Measurements from ENCODE around the gene ANKDD1A.
A peak's percentile ranks its signal among the peaks of the same experiment; 100 is the strongest.

Gene ANKDD1A

DNA sequence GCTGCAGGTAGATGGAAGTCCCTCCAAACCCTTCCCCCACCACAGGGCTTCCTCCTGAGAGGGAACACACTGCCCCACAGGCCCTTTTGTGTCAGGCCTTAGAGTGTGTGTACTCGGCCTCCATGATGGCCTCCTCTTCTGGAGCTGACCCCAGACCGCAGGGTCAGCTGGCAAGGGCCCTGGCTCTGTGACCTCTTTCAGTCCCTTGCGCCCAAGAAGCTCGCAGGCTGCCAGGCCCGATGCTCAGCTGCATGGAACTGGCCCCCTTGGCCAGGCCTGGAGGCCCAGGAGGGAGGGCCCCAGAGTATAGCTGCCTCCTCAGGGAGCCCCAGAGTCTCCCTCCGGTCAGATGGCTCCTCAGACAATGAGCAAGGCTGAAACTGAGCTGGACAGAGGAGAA lies 23.4 kb upstream of the ANKDD1A start:
- no peak overlapping the region for H3K4me3 ChIP-seq (ENCODE audit: low read length)
- no peak for TF ChIP-seq ZNF274 (IDR thresholded peaks at IDR 0.05; ENCODE audit: low read depth, low read length)

DNA sequence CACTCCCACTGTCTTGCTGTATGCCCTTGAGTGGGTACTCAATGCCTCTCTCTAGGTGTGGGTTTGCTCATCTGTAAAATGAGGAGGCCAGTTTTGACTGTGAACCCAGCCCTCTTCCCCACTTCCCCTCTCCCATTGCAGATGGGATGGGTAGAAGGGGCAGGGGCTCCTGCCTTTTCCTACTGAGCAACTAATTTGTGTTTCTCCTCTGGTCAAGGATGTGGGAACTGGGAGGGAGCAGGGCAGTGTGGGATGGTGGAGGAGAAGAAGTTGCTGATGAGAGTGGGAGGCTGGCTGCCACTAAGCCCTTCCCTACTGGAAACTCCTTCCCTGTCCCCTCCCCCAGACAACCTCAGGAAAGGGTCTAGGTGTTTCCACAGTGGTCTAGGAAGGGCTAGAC lies 20.1 kb upstream of the ANKDD1A start:
- no peak for TF ChIP-seq ZNF274 (IDR thresholded peaks at IDR 0.05; ENCODE audit: low read depth, low read length)
- H3K4me3 ChIP-seq (ENCODE audit: low read length): peak overlapping the region; percentile 18; the same call in 1 of the 2 replicates

DNA sequence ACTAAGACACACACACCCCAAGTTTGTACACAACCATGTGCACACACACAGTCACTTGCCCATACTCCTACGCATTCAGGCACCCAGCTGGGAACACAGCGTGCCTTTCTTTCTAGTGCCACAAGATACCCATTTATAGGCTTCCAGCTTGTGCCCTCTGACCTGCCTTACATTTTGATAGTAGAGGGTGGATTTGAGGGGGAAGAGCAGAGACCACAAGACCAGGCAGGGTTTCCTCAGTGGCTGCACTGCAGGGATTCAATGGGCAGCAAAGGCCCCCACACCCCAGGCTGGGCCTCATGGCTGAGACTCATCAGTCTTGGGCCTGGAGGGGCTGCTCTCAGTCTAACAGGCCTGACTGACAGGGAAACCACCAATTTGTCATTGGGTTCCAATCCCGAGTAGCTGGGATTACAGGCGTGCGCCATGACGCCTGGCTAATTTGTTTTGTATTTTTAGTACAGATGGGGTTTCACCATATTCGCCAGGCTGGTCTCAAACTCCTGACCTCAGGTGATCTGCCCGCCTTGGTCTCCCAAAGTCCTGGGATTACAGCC lies 18.8 kb upstream of the ANKDD1A start:
- no peak for TF ChIP-seq ZNF274 (IDR thresholded peaks at IDR 0.05; ENCODE audit: low read depth, low read length)
- H3K4me3 ChIP-seq (ENCODE audit: low read length): peak overlapping the region; percentile 27; the same call in 1 of the 2 replicates

DNA sequence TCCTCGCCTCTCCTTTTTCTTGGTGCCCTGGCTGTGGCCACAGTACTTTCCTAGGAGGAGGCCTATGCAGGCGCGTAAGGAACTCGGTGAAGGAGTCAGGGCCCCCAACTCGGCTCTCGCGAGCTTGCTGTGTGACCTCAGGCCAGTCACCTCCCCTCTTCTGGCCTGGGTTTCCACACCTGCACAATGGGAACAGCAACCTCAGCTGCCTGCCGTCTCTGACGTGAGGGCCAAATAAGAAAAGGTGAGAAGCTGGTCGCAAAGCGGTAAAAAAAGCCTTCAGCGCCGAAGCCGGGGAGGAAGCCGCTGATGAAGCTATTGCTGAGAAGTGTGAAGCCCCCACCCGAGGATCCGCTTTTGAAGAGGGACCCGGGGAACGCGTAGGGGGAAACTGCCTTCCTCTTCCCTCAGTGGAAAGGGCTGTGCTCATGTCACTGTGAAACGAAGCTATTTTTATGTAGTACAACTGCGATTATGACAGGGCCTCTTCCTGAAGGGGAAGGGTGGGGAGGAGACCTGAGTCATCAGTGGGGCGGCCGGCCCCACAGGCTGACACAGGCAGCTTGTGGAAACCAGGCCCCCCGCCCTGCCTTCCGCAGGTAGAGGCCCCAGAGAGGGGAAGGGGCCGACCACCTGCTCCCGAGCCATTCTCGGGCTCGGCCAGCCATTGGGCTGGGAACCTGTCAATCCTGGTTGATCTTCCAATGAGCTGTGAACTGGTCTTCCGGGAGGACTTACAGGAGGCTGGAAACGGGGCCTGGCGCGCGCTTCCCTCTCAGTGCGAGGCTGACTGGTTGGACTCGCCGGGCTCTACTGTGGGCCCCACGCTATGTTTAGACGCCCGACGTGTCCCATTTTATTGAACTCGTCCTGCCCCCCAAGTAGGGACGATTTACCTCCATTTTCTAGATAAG lies 18.0 kb upstream of the ANKDD1A start:
- peak overlapping the region; percentile 64; the same call in 1 of the 2 replicates for H3K4me3 ChIP-seq (ENCODE audit: low read length)
- TF ChIP-seq ZNF274 (IDR thresholded peaks at IDR 0.05; ENCODE audit: low read depth, low read length): no peak

DNA sequence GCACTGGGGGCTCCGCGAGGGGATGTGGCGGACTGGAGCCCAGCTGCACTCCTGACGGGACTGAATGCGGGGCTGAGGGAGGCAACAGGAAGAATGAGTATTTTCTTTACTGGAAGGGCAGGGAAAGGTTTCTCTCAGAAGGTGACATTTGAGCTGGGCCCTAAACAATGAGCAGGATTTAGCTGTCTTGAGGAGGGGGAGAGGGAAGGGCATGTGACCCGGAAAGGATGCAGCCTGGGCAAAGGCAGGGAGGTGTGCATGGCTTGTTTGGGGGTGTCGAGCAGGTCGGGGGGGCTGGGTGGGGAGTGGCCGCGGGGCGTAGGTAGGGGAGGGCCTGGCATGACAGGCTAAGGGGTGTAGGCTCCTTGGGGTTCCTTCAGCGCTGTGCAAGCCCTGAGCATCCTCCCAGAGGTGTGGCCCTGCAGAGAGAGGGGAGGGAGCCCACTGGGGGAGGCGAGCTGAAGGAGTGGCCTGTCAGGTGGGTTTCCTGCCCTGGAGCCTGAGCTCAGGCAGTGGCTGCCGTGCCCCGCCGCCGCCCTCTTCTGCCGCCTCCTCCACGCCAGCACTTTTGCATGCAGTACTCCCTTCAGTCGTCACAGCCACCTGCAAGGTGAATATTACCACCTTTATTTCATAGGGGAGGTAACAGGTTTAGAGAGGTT lies 17.2 kb upstream of the ANKDD1A start:
- no peak for TF ChIP-seq ZNF274 (IDR thresholded peaks at IDR 0.05; ENCODE audit: low read depth, low read length)
- peak overlapping the region; percentile 69; the same call in 1 of the 2 replicates for H3K4me3 ChIP-seq (ENCODE audit: low read length)

DNA sequence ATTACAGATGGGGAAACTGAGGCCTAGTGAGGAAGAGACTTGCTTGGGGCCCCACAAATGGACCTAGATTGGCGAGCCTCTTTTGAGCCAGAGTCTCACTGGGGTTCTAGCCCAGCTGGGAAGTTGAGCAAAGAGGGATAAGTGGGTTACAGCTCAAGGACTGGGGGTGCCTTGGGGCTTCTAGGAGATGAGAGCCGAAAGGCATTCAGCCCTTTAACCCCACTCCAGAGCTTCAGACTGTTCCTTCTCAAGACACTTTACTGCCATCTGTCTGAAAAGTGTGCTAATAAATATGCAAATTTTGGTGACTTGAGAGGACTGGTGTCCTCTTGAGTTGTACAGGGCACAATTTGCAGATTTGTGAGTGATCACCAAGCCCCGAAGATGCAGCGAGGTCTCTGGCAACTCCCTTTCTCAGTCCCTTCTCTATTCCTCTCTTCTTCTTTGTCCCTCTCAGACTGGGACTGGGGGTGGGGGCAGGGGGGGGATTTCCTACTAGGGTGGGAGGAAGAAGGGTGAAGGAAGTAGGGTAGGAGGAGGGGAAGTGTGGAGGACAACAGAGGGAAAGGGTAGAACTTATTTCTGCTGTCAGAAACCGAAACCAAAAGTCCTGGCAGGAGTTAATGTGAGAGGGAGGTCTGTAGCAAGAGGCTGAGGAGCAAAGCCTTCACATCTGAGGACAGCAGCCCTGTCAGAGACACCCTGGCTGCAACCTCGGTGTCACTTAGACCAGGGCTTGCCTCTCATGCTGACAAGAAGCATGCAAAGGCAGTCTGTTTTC lies 16.2 kb upstream of the ANKDD1A start:
- peak overlapping the region; percentile 69; the same call in 1 of the 2 replicates for H3K4me3 ChIP-seq (ENCODE audit: low read length)

DNA sequence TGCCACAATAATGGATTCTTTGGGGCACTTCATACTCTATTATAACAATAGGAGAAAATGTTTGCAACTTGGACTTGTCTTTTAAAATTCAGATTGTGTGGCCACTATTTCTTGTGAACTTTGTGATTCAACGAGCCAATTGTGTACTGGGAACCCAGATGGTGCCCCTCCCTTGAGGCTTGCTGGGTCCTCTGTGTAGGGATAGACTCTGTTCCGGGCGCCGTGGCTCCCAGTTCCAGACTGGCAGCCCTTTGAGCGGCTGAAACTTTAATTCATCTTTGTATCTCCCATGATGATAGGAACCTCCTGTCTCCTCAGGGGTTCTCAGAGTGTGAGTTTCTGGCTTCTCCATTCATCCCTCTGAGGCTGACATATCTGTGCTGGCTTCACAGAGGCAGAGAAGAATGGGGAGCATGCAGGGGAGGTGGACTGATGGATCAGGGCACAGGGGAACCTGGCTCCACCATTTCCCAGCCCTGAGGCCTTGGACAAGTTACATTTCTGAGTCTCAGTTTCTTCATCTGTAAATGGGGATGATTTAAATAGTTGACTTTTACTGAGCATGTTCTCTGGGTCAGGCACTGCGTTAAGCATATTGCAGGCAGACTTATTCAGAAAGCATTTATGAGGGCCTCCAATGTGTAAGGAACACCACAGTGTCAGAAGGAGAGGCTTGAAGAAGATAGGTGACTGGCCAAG lies 15.2 kb upstream of the ANKDD1A start:
- H3K4me3 ChIP-seq (ENCODE audit: low read length): no peak overlapping the region; the same call in 1 of the 2 replicates
- TF ChIP-seq ZNF274 (IDR thresholded peaks at IDR 0.05; ENCODE audit: low read depth, low read length): no peak

More for the DNA sequence above, 16.2 kb upstream of the ANKDD1A start:
- TF ChIP-seq ZNF274 (IDR thresholded peaks at IDR 0.05; ENCODE audit: low read depth, low read length): no peak

DNA sequence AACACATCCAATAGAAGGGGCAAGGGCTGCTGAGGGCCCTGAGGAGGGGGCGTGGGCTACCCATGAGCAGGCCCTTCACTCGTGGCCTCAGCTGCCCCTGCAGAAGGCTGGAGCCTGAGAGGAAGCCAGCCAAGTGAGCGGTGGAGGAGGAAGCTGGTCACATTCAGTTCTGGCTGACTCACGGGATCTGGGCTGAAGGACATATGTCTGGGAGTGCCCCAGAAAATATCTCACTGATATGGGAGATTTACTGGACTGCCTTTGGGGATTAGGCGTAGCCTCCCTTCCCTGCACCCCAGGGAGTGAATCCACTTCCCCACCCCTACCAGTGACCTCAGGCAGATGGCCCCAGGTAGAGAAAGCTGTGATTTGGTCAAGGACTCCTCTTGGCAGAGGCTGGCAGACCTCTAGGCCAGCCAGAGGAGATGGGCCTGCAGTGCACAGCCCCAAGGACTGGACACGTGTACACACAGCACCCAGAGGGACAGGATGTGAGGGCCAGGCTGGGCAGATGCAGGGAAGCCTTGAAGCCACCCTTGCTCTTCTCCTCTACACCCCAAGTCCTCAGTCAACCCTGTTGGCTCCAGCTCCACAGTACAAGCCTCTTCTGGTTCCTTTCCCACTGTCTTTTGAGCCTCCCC lies 14.2 kb upstream of the ANKDD1A start:
- H3K4me3 ChIP-seq (ENCODE audit: low read length): no peak overlapping the region
- no peak for TF ChIP-seq ZNF274 (IDR thresholded peaks at IDR 0.05; ENCODE audit: low read depth, low read length)

DNA sequence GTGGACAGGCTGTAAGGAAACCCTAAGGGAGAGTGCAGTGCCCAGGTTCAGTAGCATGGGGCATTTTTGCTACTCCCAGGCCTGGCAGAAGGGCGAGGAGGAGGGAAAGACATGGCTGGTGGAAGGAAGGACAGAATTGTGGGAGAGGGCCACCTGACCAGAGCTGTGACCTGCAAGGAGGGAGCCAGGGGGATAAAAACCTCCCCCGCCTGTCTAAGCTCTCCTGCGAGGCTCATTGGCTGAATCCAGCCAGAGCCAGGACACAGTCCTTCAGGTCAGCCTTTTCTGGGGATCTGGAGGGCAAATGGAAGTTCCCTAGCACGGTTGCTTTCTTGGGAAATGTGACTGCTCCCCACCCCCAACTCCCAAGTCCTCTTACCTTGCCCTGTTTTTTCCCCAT lies 13.3 kb upstream of the ANKDD1A start:
- no peak overlapping the region for H3K4me3 ChIP-seq (ENCODE audit: low read length)
- TF ChIP-seq ZNF274 (IDR thresholded peaks at IDR 0.05; ENCODE audit: low read depth, low read length): no peak

DNA sequence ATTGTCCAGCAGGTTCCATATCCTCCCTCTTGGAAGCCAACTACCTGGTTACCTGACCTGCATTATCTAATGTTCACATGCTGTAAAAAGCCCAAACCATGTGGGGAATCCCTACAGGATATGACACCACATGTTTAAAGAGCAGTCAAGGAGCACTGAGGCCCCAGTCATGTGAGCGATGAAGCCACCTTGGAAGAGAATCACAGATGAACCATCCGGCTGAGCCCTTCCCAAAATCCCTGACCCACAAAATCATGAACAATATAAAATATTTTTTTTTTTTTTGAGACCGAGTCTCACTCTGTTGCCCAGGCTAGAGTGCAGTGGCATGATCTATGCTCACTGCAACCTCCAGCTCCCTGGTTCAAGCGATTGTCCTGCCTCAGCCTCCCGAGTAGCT lies 10.6 kb upstream of the ANKDD1A start:
- TF ChIP-seq ZNF274 (IDR thresholded peaks at IDR 0.05; ENCODE audit: low read depth, low read length): no peak
- no peak overlapping the region for H3K4me3 ChIP-seq (ENCODE audit: low read length)

DNA sequence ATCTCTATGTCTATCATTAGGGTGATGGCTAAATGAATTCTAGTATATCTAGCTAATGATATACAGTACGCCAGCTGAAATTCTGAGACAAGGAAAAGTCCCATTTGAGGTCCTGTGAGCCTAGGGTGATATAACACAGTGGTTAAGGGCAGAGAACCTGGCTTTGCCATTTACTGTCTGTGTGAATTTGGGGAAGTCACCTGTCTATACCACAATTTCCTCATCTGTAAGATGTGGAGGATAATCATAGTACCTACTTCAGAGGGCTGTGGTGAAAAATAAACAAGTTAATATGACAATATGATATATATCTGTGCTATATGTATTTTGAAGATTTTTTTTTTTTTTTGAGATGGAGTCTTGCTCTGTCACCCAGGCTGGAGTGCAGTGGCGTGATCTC lies 9.8 kb upstream of the ANKDD1A start:
- TF ChIP-seq ZNF274 (IDR thresholded peaks at IDR 0.05; ENCODE audit: low read depth, low read length): no peak
- H3K4me3 ChIP-seq (ENCODE audit: low read length): no peak overlapping the region

DNA sequence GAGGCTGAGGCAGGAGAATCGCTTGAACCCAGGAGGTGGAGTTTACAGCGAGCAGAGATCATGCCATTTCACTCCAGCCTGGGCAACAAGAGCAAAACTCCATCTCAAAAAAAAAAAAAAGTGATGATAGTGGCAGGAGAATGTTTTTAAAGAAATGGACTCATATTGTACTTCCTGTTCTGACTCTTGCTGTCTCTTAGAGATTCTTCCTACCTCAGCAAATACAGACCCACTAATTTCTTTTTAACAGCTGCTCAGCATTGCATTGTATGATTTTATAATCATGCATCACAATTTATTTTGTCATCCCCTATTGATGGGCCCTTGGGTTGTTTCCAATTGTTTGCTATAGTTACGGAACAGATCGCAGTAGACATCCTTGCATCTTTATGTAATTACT lies 8.8 kb upstream of the ANKDD1A start:
- TF ChIP-seq ZNF274 (IDR thresholded peaks at IDR 0.05; ENCODE audit: low read depth, low read length): no peak
- H3K4me3 ChIP-seq (ENCODE audit: low read length): no peak overlapping the region

Data from GM08714 (cell line).